COLO668 (cell line): ENCODE measurements around the gene STK40.

ENCODE experiments used
- DNase-seq: peaks from one replicate; lab custom pipeline; 2025; ENCODE audit not compliant: unreplicated experiment; lab: John Stamatoyannopoulos, UW

Gene STK40

DNA sequence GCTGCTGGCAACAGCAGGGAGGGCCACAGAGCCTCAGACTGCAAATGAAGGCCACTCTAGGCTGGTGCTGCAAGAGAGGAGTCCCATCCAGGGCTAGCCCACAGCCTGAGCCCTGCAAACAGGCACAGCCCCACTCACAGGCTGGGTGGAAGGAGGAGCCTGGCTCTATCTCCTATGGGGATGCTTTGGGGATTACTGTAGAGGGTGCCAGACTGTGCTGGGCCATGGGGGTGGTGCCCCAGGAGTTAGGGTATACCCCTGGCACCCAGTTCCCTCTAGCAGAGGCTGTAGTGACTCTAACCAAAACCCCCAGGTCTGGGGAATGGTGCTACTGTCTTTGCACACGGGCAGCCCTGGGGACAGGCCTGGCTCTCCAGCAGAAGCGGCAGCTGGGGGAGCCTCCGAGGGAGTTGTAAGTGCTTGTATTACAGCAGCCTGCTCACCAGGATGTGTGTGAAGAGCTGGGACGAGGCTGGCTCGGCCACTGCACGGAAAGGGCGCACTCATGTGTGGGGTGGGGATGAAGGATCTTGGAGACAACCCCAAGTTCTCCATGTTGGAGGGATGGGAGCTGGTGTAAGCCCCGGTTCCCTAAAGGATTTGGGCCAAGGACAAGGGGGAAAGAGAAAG is 38.9 kb downstream of the STK40 start:
- DNase-seq = no peak

DNA sequence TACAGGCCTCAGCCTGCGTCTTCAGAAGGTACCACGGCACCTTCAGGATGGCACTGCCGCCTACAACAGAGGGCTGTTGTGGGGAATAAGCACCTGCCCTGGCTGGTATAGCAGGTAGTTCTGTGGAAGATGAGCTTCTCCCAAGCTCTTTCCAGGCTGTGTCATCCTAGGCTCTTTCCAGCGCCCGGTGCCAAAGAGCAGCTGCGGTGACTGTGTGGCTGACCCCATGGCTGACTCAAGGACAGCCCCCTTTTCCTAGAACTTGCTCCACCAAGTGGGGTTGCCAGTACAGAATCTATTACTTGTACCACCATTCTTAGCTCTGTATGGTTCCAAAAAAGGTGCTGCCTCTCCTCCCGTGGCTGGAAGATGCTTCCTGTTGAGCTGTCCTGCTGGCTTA is 40.4 kb downstream of the STK40 start:
- DNase-seq = no peak

DNA sequence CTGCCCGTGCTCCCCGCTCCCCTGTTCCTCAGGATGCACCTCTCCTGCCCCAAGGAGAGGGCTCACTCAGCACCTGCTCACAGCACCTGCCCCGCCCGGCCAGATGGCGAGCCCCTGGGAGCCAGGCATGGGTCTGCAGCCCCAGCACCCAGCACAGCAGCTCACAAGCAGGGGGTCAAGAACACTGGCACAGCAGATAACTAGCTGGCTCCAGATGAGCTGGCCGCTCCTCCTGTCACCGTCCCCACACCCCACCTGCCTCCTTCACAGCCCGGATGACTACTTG is 41.4 kb downstream of the STK40 start:
- DNase-seq = no peak

DNA sequence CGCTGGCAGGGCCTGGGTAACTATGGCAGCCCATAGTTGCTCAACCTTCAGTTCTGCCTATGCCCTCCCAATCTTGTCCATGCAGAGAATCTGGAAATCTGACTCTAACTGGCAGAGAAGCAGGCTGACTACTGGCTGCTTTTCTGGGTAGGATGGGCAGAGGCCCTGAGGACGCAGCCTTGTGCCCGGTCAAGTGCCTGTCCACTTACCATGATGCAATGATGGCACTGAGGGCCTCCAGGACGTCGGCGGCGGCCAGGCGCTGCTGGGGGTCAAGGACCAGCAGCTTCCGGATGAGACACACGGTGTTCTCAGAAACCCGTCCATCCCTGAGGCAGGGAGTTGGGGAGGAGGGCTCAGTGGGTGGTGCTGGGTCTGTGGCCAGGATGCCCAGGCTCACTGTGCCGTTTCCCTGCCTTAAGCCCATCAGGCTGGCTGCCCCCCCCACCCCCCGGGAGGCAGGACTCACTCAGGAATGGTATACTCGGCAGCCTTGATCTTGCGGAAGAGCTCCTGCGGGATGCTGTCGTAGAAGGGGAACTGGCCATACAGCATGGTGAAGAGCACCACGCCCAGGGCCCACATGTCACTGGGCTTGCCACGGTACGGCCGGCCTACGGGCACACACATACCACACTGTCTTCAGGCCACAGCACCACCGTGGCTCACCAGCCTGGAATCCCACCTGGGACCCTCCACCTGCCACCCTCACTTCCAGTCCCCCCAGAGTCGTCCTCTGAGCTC is 41.9 kb downstream of the STK40 start:
- no peak for DNase-seq

DNA sequence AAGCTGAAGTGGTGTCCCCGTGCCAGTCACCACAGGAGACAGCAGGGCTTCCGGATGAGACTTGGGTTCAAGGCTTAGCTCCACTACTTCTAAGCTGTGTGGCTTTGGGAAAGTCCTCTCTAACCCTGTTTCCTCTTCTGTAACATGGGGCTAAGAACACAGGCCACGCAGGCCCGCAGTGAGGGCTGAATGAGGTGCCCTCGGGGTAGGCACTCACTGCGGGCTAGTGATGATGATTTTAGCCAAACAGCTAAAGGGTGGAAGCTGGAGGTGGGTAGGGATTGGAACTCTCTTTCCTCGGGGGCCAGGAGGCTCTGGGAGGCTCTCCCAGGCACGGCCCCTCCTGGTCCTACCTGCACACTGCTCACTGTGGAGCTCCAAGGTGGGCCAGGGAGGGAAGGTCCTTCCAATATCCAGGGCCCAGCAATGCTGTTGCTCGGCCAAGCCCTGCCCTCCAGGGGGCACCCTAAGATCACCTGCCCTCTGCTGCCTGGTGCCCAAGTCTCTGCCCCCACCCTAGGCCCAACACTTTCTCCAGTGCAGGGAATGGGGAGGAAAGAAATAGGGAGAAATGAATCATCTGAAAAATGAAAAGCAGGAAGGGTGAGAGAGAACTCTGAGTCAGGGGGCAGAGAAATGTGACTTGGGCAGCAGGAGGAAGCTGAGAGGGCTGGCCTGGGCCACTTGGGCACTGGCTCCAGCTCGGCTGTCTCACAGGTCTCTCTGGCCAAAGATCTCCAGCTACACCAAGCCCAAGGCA is 43.1 kb downstream of the STK40 start:
- peak; percentile 68 for DNase-seq

DNA sequence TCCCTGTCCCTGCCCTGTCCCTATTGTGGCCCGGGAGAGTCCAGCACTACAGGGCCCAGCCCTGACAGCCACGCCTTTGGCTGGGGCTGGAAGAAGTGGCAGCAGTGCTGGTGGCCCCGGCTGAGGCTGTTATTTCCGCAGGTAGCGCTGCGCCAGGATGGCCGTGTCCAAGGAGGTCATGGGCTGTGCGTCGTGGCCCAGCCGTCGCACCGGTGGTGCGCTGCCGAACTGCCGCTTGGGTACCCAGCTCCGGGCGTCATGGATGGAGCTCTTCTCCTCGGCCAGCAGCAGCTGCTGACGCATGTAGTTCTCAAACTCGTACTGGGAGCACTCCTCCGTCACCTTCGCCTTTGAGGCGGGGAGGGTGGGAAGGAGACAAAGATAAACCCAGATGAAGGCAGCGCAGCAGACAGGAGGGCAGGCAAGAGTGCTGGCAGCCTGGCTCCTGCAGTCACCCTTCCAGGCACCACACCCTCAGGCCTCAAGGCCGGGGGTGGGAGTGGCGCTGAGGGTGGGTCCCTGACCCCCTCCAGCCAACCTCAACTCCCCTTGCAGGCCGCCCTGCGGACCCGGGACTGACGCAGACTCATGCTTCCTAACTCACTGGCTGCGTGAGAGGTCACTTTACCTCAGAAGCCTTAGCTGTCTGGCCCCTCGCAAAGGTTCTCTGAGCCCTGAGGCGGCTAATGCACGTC is 44.0 kb downstream of the STK40 start:
- DNase-seq = no peak

DNA sequence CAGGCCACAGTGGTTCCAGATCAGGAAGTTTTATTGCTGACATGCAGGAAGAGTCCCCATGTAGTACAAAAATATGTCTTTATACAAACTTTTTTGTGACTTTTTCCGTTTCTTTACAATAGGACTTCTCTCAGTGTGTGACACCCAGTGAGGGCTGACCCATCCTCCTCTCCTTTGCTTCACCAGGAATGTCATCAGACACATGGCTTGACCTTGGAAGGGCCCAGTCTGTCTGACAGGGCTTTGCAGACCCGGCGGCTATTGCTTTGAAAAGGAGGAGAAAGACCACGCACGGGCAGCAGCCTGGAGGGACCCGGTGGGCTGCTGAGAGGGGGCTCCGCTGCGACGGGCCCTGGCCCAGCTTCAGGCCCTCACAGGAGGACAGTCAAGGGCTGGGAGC is 46.1 kb downstream of the STK40 start:
- DNase-seq = no peak

DNA sequence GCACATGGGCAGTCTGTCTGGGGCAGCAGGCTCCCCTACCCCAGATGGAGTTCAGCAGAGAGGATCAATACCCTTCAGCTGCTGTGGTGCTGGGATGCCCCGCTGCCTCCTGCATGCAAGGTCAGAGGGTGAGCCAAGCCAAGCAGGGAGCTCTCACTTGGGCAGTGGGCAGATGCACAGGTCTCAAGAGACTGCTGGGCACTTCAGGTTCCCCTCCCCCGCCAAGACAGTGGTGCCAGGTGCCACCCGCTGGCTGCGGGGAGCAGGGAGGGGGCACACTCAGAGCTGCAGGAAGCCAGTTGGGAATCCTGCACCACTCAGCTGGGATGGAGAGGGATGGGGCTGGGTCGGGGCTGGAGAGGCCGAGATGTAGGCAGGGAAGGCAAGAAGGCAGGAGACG is 46.5 kb downstream of the STK40 start:
- no peak for DNase-seq

DNA sequence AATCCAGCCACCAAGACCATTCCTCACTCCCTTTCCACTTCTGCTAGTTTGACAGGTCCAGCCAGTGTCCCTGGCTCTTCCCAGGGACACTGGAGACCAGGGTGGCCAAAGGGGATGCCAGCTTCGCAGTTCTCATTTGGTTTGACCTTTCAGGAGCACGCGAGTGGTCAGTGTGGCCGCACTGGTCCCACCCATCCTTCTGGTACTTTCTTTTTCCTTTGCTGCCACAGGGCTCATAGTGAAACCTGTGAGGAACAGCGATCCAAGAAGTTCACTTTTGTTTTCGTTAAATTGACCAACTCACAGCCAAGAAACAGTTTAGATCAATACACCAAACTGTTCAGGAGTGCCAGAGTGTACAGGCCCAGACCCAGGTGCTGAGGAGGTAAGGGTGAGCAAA is 47.9 kb downstream of the STK40 start:
- DNase-seq = no peak

DNA sequence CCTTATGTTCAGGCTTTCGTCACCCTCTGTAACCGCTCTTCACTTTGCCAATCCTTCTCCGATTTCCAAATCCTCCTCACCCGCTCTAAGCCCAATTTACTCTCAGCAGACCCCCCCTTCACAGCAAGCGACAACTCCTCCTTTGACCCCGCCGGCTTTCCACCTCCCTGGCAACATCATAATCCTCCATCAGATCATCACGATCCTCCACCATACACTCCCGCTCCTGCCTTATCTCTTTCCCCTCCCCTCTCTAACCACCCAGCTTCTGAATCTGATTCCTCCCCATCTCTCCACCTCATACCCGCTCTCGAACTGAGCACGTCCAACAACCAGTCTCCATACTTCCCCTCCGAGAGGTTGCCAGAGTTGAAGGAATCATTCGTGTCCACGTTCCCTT is 54.8 kb downstream of the STK40 start:
- DNase-seq = no peak

DNA sequence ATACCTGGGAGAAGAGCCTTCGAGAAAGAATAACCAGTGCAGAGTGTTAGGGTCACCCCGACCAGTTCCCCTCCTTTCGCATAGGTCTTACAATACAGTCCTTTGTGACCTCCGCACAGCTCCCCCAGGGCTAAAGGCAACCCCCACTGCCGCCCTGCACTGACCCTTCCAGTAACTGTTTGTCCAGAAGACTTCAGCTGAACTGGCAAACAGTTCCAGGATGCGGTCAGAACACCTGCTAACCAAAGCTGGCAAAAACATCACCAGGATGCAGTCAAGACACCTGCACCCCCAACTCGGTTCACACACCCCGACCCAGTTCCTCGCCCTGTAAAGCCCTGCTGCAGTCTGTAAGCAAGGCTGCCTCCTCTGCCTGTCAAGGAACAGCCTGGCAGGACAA is 55.9 kb downstream of the STK40 start:
- DNase-seq = no peak

DNA sequence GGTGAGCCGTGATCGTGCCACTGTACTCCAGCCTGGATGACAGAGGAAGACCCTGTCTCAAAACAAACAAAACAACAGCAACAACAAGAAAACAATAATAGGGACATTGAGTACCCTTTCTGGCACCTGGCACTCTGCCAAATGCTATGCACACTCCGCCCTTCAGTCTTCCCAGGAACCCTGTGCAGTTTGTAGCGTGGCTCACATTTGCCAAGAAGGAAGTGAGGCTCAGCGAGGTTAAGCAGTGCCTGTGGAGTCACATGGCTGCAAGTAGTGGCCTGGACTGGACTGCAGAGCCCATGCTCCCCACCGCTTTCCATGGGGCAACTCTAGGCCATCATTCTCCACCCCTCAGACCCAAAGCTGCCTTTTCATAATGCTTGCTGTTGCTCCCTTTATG is 57.0 kb downstream of the STK40 start:
- peak; percentile 49 for DNase-seq

DNA sequence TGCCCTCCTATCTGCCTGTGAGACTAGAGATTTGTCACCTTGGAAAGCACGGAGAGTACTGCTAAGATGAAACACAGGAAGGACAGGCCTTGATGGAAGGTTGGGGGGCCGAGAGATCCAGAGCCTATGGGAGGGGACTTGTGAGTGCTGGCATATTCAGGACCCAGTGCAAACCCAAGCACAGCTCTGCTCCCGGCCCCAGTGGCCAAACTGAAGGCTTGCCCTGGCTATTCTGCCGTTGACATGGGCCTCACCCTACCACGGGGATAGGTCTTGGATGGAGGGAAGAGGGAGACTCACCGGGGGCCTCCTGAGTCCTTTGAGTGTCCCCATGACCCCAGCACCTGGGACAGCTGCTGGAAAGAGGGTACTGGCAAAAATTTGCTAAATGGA is 57.6 kb downstream of the STK40 start:
- DNase-seq = no peak

DNA sequence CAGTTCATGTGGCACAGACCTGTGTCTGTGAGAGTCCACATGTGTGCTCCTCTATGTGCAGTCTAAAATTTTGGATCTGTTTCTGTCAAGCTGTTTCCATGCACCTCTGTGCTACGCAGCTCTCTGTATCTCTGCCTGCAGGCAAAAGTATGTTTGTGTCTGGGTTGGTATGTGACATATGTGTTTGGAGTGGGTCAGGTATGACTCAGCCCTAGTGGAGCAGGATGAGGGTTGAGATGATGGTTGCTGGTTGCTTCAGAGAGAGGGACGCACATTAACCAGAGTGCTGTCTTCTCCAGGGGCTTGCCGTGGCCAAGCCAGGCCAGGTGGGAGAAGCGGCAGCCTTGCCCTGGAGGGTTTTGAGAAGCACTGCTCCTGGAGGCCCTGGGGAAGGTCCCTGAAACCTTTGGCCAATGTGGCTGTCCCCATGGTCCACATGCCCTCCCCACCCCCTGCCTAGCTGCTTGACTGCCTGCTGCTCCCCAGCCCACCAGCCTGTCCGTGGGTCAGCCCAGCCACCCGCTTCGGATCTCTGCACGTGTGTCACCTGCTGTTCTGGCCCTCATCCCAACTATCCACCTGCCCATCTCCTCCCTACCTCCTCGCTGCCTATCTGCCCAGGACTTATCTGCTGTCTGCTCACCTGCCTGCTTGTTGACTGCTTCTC is 58.2 kb downstream of the STK40 start:
- peak; percentile 47 for DNase-seq

DNA sequence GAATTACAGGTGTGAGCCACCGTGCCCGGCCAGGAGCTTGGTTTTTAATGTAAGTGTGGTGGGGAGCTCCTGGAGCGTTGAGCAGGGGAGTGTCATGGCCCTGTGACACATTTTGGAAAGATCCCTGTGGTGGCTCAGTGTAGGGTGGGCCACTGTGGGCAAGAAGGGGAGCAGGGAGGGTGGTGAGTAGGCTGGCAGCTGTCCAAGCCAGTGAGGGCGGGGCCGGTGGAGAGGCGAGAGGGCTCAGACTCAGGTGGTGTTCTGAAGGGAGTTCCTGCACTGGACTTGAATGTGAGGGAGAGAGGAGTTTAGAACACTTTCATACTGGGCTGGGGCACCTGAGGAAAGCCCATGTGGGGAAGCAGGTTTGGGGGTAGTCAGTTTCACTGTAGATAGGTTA is 59.2 kb downstream of the STK40 start:
- DNase-seq = peak; percentile 54

DNA sequence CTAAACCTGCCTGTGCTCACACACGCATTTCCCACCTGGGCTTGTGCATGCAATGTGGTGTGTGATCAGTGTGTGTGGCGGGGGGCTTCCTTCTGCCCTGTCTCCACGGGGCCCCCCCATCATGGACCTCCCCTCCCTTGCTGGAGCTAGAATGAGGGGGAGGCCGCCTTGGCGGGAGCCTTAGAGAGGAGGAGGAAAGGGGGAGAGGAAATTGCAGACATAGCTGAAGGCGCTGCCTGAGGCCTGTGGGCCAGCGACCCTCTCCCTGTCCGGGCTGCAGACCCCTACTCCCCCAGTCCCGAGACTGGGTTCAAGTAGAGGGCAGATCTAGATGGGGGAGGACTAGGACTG is 61.4 kb downstream of the STK40 start:
- no peak for DNase-seq

DNA sequence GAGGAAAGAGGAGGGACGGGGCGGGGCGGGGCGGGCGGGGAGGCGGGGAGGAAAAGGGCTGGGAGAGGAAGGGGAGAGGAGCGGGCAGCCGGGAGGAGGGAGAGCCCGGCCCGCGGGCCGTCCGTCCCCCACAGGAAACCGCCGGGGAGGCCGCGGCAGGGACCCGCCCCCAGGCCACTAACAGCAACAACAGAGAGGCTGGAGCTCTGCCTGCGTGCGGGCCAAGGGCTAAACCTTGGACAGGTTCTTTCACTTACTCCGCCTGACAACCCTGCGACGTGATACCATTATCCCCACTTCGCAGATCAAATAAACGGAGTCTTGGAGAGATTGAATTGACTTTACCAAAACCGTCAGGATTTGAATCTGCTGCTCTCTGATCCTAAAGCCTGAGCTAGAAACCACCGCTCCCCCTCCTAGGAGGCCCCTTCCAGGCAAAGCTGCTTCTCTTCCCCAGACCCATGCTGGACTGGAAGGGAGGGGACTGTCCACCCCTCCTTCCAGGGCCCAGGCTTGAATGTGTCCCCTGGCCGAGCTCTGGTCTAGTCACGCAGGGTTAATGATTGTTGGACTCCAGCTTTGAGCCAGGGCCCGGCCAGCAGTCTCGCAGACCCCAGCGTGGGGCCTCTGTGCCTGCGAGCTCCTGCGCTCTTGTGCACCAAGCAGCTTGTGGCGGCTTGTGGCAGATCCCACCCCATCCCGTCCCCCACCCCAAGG is 61.9 kb downstream of the STK40 start, which contains the start of gene EVA1B:
Gene EVA1B, minus strand, starts transcription at position 10 of the 717 bp plus-strand sequence. CDS start 608 bp downstream, outside the sequence.
- DNase-seq = peak; percentile 56

DNA sequence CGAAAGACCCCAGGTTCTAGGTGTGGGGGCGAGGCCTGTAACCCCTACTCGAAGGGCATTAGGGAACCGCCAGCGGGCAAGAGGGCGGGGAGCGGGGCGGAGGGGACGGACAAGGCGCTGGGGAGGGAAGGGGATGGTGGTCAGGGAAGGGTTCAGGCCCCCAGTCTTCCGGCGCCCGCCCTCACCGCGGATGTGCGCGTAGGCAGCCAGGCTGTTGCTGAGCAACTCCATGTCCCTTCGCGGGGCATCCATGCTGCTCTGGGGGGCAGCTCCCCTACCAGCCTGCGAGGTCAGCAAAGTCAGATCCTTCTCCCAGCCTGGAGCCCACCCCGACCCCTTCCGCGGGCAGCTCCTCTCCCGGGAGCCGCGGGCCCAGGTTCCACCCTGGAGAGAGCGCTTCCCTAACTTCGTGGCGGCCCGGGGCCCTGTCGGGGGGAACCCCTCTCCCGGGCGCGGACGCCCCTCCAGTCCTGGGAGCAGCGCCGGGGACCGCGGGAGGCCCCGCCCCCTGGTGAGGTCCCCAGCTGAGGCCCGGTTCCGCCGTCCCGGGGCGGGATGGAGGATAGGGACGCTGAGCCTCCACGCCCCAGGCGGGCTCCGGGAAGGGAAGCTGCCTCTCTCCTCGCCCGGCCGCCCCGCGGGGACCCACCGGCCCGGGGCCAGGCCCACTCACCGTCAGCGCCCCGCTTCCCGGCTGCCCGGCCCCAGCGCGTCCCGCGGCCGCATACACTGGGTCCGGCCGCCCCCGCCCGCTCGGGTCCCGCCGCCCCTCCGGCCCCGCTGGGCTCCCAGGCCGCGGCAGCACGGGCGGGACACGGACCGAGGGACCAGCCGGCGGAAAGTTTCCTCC is 62.7 kb downstream of the STK40 start:
- peak; percentile 48 for DNase-seq

DNA sequence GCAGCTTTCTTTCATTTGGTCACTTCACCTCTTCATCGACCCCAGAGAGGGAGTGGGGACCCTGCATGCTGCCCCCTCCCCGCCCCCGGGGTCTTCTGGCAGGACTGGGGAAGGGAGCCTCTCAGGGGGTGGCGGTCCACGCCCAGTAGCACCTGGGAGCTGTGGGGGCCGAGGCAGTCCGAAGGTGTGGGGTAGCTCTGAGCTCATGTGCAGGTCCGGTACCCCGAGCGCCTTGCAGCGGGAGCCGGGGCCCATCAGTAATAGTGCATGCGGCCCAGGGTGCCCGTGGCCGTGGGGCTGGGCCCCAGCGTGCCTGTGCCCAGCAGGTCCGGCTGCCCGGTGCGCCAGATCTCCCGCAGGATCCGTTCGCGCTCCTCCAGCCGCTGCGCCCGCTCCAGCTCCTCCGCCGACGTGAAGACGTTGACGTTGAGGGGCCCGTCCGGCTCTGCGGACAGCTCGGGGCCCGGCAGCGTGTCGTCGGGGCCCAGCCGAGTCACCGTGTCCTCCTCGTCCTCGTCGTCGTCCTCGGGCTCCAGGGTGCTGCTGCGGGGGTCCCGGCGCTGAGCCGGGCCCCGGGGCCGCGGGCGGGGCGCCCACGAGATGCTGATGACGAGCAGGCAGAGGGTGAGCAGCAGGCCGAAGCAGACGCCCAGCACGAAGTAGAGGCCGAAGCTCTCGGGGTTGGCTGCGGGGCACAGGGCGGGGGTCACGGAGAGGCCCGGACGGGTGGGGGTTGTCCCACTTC is 63.5 kb downstream of the STK40 start:
- DNase-seq = no peak
